ENCODE results near the gene SART1.
"Not testable (repeated sequence)": the region's sequence is repeated elsewhere in the genome, so short reads cannot be mapped to it uniquely, and the experiment has no call there.

The SART1 gene

GRCh38 chr11:66001942-66002647, 40.6 kb downstream of the SART1 start, which contains the start of the genes BANF1 and EIF1AD:
Gene BANF1 (plus strand): TSS chr11:66002503. CDS start chr11:66003251, 748 bp downstream.
Gene EIF1AD (minus strand): TSS chr11:66002157. CDS start chr11:66000389, 1,768 bp downstream.
- peak; percentile 81 to 91 for DNase-seq

- peak in 1 of 2 experiments; percentile 74 for DNase-seq
Observed at GRCh38 chr11:66002648-66003225, 41.2 kb downstream of the SART1 start.

- DNase-seq = no peak
Observed at GRCh38 chr11:66003291-66003690, 41.8 kb downstream of the SART1 start.

GRCh38 chr11:66004186-66004585, 42.7 kb downstream of the SART1 start:
- no peak for DNase-seq

GRCh38 chr11:66006134-66006890, 44.8 kb downstream of the SART1 start:
- DNase-seq = no peak

- no peak for DNase-seq
Observed at GRCh38 chr11:66006891-66007176, 45.3 kb downstream of the SART1 start.

GRCh38 chr11:66007201-66007634, 45.7 kb downstream of the SART1 start:
- no peak for DNase-seq

- no peak for DNase-seq
Observed at GRCh38 chr11:66008095-66008467, 46.5 kb downstream of the SART1 start.

GRCh38 chr11:66008468-66009101, 47.1 kb downstream of the SART1 start:
- DNase-seq = no peak

GRCh38 chr11:66010036-66010435, 48.5 kb downstream of the SART1 start:
- not testable (repeated sequence) for DNase-seq

- DNase-seq = no peak
Observed at GRCh38 chr11:66011239-66011784, 49.8 kb downstream of the SART1 start.

GRCh38 chr11:66011785-66012303, 50.3 kb downstream of the SART1 start, which contains the start of gene CST6:
Gene CST6 (plus strand): TSS chr11:66012008. CDS start chr11:66012045, 37 bp downstream.
- DNase-seq = no peak

GRCh38 chr11:66012371-66012945, 50.9 kb downstream of the SART1 start:
- DNase-seq = no peak

GRCh38 chr11:66012946-66013761, 51.6 kb downstream of the SART1 start:
- DNase-seq = no peak

- DNase-seq = no peak
Observed at GRCh38 chr11:66013762-66014100, 52.2 kb downstream of the SART1 start.

GRCh38 chr11:66014804-66015453, 53.4 kb downstream of the SART1 start:
- no peak for DNase-seq

GRCh38 chr11:66015454-66015881, 53.9 kb downstream of the SART1 start:
- DNase-seq = no peak

- DNase-seq = no peak
Observed at GRCh38 chr11:66015936-66016792, 54.6 kb downstream of the SART1 start.

GRCh38 chr11:66016793-66017177, 55.3 kb downstream of the SART1 start:
- DNase-seq = no peak

GRCh38 chr11:66017321-66017720, 55.8 kb downstream of the SART1 start:
- peak in 1 of 2 experiments; percentile 86 for DNase-seq

All from stimulated activated CD4-positive, alpha-beta T cell treated with anti-CD3 and anti-CD28 coated beads, Interleukin-4, amount 100 ng/mL, for 4 hours (primary cell).